GM12864 (cell line): ENCODE results near the gene ATG9B.

ENCODE experiments used
- DNase-seq: peaks from one replicate; pipeline ENCODE4 v3.0.0-alpha.2; 2011; ENCODE audit warnings: low read depth
- H3K4me3 ChIP-seq: 2 replicates; pipeline ENCODE4 v1.5.1; 2011; ENCODE audit warnings: mild to moderate bottlenecking, low read depth, low read length, control low read depth
- CTCF ChIP-seq: IDR thresholded peaks from 2 replicates; pipeline ENCODE4 v1.5.1; 2011; ENCODE audit warnings: low read depth, mild to moderate bottlenecking, moderate library complexity, low read length, control low read depth, inconsistent platforms; ENCODE audit errors: missing control alignments

The ATG9B gene

GRCh38 chr7:151010037-151010306 lies 14.3 kb downstream of the ATG9B start:
- no peak overlapping the region for H3K4me3 ChIP-seq
- TF ChIP-seq CTCF, result no peak
- DNase-seq, result no peak

GRCh38 chr7:151009327-151010036 lies 14.8 kb downstream of the ATG9B start:
- DNase-seq, result no peak
- TF ChIP-seq CTCF, result no peak
- no peak overlapping the region for H3K4me3 ChIP-seq

- DNase-seq, result no peak
- no peak overlapping the region for H3K4me3 ChIP-seq
- peak; percentile 91 for TF ChIP-seq CTCF
Measured at GRCh38 chr7:151008511-151009323, 15.6 kb downstream of the ATG9B start.

GRCh38 chr7:151008143-151008510 lies 16.2 kb downstream of the ATG9B start:
- no peak overlapping the region for H3K4me3 ChIP-seq
- no peak for TF ChIP-seq CTCF
- DNase-seq, result no peak

- no peak for DNase-seq
- no peak for TF ChIP-seq CTCF
- no peak overlapping the region for H3K4me3 ChIP-seq
Measured at GRCh38 chr7:151007469-151007898, 16.8 kb downstream of the ATG9B start.

- H3K4me3 ChIP-seq, result no peak overlapping the region
- DNase-seq, result no peak
- TF ChIP-seq CTCF, result no peak
Measured at GRCh38 chr7:151006590-151007300, 17.5 kb downstream of the ATG9B start.
